Heart left ventricle (tissue), 16 donors: ENCODE data around the gene KIF5A. TPM values are rescaled to one million over a fixed set of nuclear protein-coding genes. Genes with fewer than 3 reads are reported as not detected.

Experiments
- ATAC-seq, 4 donors: fragments of 200-7000 bp; cut with Tn5 transposase; one replicate each; pipeline ENCODE4 v1.9.1; 2020 to 2022; ENCODE audit warnings: moderate library complexity in 4 of 4, mild to moderate bottlenecking in 3 of 4, moderate number of reproducible peaks in 1 of 4
- DNase-seq, 5 donors: peaks; one replicate each; pipeline ENCODE4 v3.0.0-alpha.2; 2020
- H3K27ac ChIP-seq, 12 donors: fragments of 200-600 bp; sonication (generic) in 4 of 12; one replicate each; pipeline versions ENCODE4 v1.5.0 to v1.8.0; 2016 to 2022; ENCODE audit warnings: mild to moderate bottlenecking in 2 of 12
- H3K27me3 ChIP-seq, 9 donors: fragments of 200-600 bp; sonication (generic) in 2 of 9; one replicate each; pipeline versions ENCODE4 v1.5.1 to v1.8.0; 2016 to 2022; ENCODE audit warnings: mild to moderate bottlenecking in 3 of 9
- H3K36me3 ChIP-seq, 9 donors: fragments of 200-600 bp; sonication (generic) in 2 of 9; one replicate each; pipeline versions ENCODE4 v1.5.0 to v1.8.0; 2018 to 2022; ENCODE audit warnings: mild to moderate bottlenecking in 2 of 9
- H3K4me1 ChIP-seq, 12 donors: fragments of 200-600 bp; sonication (generic) in 4 of 12; one replicate each; pipeline versions ENCODE4 v1.5.0 to v1.8.0; 2016 to 2022; ENCODE audit warnings: mild to moderate bottlenecking in 3 of 12
- H3K4me3 ChIP-seq, 12 donors: fragments of 200-600 bp; sonication (generic) in 4 of 12; one replicate each; pipeline versions ENCODE4 v1.5.0 to v1.8.0; 2017 to 2022; ENCODE audit warnings: mild to moderate bottlenecking in 9 of 12, moderate library complexity in 4 of 12
- H3K9me3 ChIP-seq, 12 donors: fragments of 200-600 bp; sonication (generic) in 4 of 12; one replicate each; pipeline versions ENCODE4 v1.5.0 to v1.8.0; 2016 to 2022; ENCODE audit warnings: mild to moderate bottlenecking in 1 of 12
- POLR2A ChIP-seq, 2 donors: fragments of 450-650 bp; IDR thresholded peaks; one replicate each; pipeline ENCODE4 v1.6.1; 2017; ENCODE audit warnings: antibody characterized with exemption in 2 of 2, mild to moderate bottlenecking in 2 of 2, moderate library complexity in 2 of 2
- WGBS, 4 donors: extraction: QIAGEN DNeasy Blood & Tissue Kit in 2 of 4; methylation state at CpG; one replicate each; pipeline versions ENCODE4 v1.1.5 to v1.1.7; 2013 to 2018; 5-methylcytosine and 5-hydroxymethylcytosine counted together
- intact Hi-C, 10 donors: fragments of 100-400 bp; cut with DNase I; formaldehyde crosslinking; loops; one replicate each; pipeline versions ENCODE4 v1.11.1 to v1.14.2; 2022
- polyA plus RNA-seq, 2 donors: library from polyadenylated mRNA; stranded (reverse); fragments of 200-250 nt; gene quantifications; one replicate each; pipeline ENCODE4 v1.2.3, GENCODE V29; 2013
- total RNA-seq, 9 donors: library from RNA; depleted of rRNA in 2 of 9; stranded (reverse); fragments of >200 nt in 2 of 9; fragmentation: NEBNext Ultra II Directional in 3 of 9; extraction: Animal tissue kit (Norgen Biotek cat#: 25700) in 3 of 9; gene quantifications; one replicate each; pipeline versions ENCODE4 v1.1.0 to v1.2.4, GENCODE V29; 2016 to 2023
- TF ChIP-seq, protein P1 (sequence below), 12 donors: fragments of 200-600 bp; sonication (generic) in 4 of 12; IDR thresholded peaks; one replicate each; pipeline versions ENCODE4 v1.5.0 to v1.8.0; 2018 to 2022; ENCODE audit warnings: antibody characterized with exemption in 12 of 12, mild to moderate bottlenecking in 5 of 12
- donor health status: ischemic (EF 13 %, LVEDD 7.1; RV severe dilation, severe dysfunction).
- donor health status: healthy with polysubstance abuse.
- donor health status: DM: no; HTN: yes; CAD: no.
- donor health status: DM: no; HTN: no; CAD: no.
- donor health status: ischemic (EF 25% LVEDD 6.9; RV normal size, moderate dysfunction).
- donor health status: ischemic (EF 25% LVEDD 5.7; RV mildly dilated, moderate dysfunction).
- donor health status: healthy.
- donor health status: DM: yes; HTN: yes; CAD: no.
- donor health status: ischemic (EF 35%, LVEDD 5.7; RV mildly dilated, moderate dysfunction).
- donor health status: nonischemic (EF 11% LVEDD 7.7; RV severe dilation, severe dysfunction).
- donor health status: DM: yes; HTN: yes; CAD: no.
- donor health status: PGD.
- donor health status: ischemic (EF 29% LVEDD 5.4; RV normal size, mild dysfunction).
- donor health status: nonischemic (EF 23%, LVEDD 6.1; RV moderate dilation, normal function).

KIF5A gene
- total and polyA plus RNA-seq, 11 donors = 0.06 to 0.31 (median 0.14) TPM; not detected in 3

DNA sequence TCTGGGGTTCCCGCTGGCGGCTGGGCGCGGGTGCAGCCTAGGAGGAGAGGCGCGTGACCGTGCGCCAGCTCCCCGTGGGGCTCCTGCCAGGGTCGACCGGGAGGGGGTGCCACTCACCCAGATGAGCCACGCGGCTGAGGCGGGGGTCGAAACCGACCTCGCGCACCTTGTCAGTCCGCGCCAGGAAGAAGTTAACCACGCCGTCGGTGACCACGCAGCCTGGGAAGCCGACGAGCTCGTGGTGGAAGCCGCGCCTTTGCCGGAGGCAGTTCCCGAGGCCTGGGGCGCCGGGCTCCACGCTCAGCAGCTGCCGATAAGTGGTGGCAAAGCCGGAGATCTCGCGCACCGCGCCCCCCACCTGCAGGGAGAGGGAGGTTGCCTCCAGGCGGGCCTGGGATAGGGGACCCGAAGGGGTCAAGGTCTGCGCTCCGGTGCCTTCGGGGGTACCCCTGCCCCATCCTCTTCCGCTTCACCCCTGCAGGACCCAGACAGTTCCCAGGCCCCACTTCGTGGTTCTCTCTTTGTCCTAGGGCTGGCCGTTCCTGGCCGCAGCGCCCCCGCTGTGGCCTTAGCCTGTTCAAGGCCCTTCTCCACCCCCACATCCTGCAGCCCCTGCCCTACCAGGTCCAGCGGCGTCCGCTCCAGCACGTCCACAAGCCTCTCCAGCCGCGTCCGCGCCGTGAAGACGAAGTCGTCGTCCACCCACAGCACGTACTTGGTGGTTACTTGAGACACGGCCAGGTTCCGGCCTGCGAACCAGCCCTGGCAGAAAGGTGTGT, 77.8 kb downstream of the KIF5A start:
- H3K9me3 ChIP-seq = no peaks in the 10 kb centered on the region
- TF ChIP-seq, protein P1, sequence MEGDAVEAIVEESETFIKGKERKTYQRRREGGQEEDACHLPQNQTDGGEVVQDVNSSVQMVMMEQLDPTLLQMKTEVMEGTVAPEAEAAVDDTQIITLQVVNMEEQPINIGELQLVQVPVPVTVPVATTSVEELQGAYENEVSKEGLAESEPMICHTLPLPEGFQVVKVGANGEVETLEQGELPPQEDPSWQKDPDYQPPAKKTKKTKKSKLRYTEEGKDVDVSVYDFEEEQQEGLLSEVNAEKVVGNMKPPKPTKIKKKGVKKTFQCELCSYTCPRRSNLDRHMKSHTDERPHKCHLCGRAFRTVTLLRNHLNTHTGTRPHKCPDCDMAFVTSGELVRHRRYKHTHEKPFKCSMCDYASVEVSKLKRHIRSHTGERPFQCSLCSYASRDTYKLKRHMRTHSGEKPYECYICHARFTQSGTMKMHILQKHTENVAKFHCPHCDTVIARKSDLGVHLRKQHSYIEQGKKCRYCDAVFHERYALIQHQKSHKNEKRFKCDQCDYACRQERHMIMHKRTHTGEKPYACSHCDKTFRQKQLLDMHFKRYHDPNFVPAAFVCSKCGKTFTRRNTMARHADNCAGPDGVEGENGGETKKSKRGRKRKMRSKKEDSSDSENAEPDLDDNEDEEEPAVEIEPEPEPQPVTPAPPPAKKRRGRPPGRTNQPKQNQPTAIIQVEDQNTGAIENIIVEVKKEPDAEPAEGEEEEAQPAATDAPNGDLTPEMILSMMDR (IDR thresholded peaks at IDR 0.05) = peak in 1 of 12 donors; percentile 9
- no peak for TF ChIP-seq POLR2A (IDR thresholded peaks at IDR 0.05)
- H3K27ac ChIP-seq = no peak overlapping the region
- ATAC-seq (no peak), DNase-seq (peak in 2 of 5 donors; percentile 16 to 63)
- H3K4me1 ChIP-seq = peaks cover 0 to 22% (median 7%) of the 10 kb centered on the region in 12 donors
- peak overlapping the region in 1 of 12 donors; percentile 4 for H3K4me3 ChIP-seq
- peaks cover 0 to 10% (median 0%) of the 10 kb centered on the region in 9 donors for H3K36me3 ChIP-seq
- WGBS, 4 donors = 20 to 37% (median 34%) methylated on average over 44 to 67 of the region's 67 CpGs
- H3K27me3 ChIP-seq = peaks cover 5 to 86% (median 29%) of the 10 kb centered on the region in 9 donors
- intact Hi-C loops = loop anchor here in 4 of 10 donors (10.0 kb wide), 2 partner anchors 163 to 173 kb away; partner anchors contain the start of genes GLI1 (in 2 of the 4) and INHBE (in 2 of the 4)

DNA sequence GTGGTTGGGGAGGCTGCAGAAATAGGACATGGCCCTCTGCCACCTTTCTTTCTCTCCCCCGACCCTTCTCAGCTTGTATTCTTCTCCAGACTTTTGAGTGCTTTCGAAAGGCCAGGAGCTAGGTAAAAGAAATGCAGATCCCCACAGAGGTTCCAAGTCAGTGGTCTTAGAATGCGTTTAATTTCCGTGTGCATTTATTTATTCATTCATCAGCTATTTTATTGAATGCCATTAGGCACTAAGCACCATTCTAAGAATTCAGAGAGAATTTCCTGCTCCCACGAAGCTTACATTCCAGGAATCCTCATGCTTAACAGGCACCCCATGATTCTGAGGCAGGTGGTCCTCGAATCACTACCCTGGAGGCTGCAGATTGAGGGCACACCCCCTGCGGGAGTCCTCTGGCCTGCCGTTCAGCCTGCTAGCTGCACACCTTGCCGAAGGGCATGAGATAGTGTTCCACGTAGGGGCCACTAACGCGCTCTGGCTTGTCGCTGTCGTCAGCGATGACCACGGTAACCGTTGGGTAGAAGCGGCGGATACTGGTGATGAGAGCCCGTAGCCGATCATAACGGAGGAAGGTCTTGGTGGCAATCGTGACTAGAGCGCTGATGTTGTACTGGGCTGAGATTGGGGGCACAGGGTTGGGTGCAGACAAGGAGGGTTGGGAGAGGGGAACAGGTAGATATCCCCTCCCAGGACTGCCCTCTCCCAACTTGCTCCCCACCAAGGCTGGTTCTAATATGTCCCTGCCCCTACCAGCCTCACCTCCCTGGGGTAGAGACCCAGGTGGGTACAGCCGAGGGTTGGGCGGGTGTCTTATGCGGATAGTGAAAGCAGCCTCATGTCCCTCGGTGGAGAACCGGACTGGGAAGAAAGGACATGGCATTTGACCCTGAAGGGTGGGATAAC, 78.7 kb downstream of the KIF5A start:
- intact Hi-C loops = loop anchor here in 4 of 10 donors (10.0 kb wide), 2 partner anchors 164 to 174 kb away; partner anchors contain the start of genes GLI1 (in 2 of the 4) and INHBE (in 2 of the 4)
- H3K27me3 ChIP-seq = peaks cover 5 to 88% (median 29%) of the 10 kb centered on the region in 9 donors
- 54 to 83% (median 70%) methylated on average over 29 of the region's 29 CpGs for WGBS, 4 donors
- H3K4me1 ChIP-seq = peaks cover 0 to 29% (median 10%) of the 10 kb centered on the region in 12 donors
- ATAC-seq (no peak), DNase-seq (no peak)
- TF ChIP-seq, protein P1 (IDR thresholded peaks at IDR 0.05) = no peak
- TF ChIP-seq POLR2A (IDR thresholded peaks at IDR 0.05) = no peak
- no peak overlapping the region for H3K27ac ChIP-seq
- no peak overlapping the region for H3K4me3 ChIP-seq
- H3K9me3 ChIP-seq = no peaks in the 10 kb centered on the region
- H3K36me3 ChIP-seq = peaks cover 0 to 10% (median 0%) of the 10 kb centered on the region in 9 donors

GRCh38 chr12:57629897-57630471, 80.1 kb downstream of the KIF5A start:
- 81 to 84% (median 83%) methylated on average over 5 of the region's 5 CpGs for WGBS, 4 donors
- ATAC-seq (no peak), DNase-seq (no peak)
- H3K27me3 ChIP-seq = peaks cover 5 to 91% (median 35%) of the 10 kb centered on the region in 9 donors
- TF ChIP-seq POLR2A (IDR thresholded peaks at IDR 0.05) = no peak
- TF ChIP-seq, protein P1 (IDR thresholded peaks at IDR 0.05) = no peak
- H3K4me3 ChIP-seq = no peak overlapping the region
- no peak overlapping the region for H3K27ac ChIP-seq
- intact Hi-C loops = loop anchor here in 4 of 10 donors (10.0 kb wide), 3 partner anchors 105 to 175 kb away; partner anchors contain the start of genes GLI1 (in 2 of the 4), INHBE (in 2 of the 4) and AGAP2 (in 1 of the 4)
- peaks cover 0 to 10% (median 0%) of the 10 kb centered on the region in 9 donors for H3K36me3 ChIP-seq
- no peaks in the 10 kb centered on the region for H3K9me3 ChIP-seq
- H3K4me1 ChIP-seq = peaks cover 0 to 30% (median 11%) of the 10 kb centered on the region in 12 donors
